Small intestine (tissue), 7 donors: ENCODE data around the gene C12orf75. TPM values are rescaled to one million over a fixed set of nuclear protein-coding genes. Genes with fewer than 3 reads are reported as not detected.
"Not testable (repeated sequence)": the region's sequence is repeated elsewhere in the genome, so short reads cannot be mapped to it uniquely, and the experiment has no call there.

Experiments
- DNase-seq, 2 donors: peaks; one replicate each; pipeline versions ENCODE4 v3.0.0 to v3.0.0-alpha.2; 2013
- FAIRE-seq: peaks from 2 replicates; lab custom pipeline; 2012; peaks lifted over from hg19 to GRCh38; lab: Jason Lieb, UNC
- H3K27ac ChIP-seq, 3 donors: one replicate each; pipeline ENCODE4 v1.5.1; 2013; ENCODE audit warnings: low read length in 2 of 3, mild to moderate bottlenecking in 2 of 3, control low read depth in 1 of 3, inconsistent platforms in 1 of 3, low read depth in 1 of 3, moderate library complexity in 1 of 3
- H3K27me3 ChIP-seq, 3 donors: one replicate each; pipeline ENCODE4 v1.6.1; 2013; ENCODE audit warnings: low read length in 3 of 3, inconsistent platforms in 1 of 3; ENCODE audit not compliant: control insufficient read depth in 3 of 3, insufficient read depth in 3 of 3
- H3K36me3 ChIP-seq, 3 donors: one replicate each; pipeline ENCODE4 v1.6.1; 2013; ENCODE audit warnings: low read length in 3 of 3, inconsistent platforms in 1 of 3, low read depth in 1 of 3, mild to moderate bottlenecking in 1 of 3, moderate library complexity in 1 of 3; ENCODE audit not compliant: control insufficient read depth in 3 of 3, insufficient read depth in 2 of 3
- H3K4me1 ChIP-seq, 3 donors: one replicate each; pipeline ENCODE4 v1.6.1; 2013; ENCODE audit warnings: low read length in 2 of 3, inconsistent platforms in 1 of 3, low read depth in 1 of 3, mild to moderate bottlenecking in 1 of 3, moderate library complexity in 1 of 3; ENCODE audit not compliant: control insufficient read depth in 3 of 3, insufficient read depth in 2 of 3
- H3K4me3 ChIP-seq, 3 donors: one replicate each; pipeline ENCODE4 v1.5.1; 2013; ENCODE audit warnings: low read length in 3 of 3, control low read depth in 1 of 3, inconsistent platforms in 1 of 3, low read depth in 1 of 3, mild to moderate bottlenecking in 1 of 3, moderate library complexity in 1 of 3
- H3K9me3 ChIP-seq, 2 donors: one replicate each; pipeline ENCODE4 v1.6.1; 2013; ENCODE audit warnings: low read depth in 1 of 2, low read length in 1 of 2; ENCODE audit not compliant: control insufficient read depth in 2 of 2, insufficient read depth in 1 of 2
- WGBS, 3 donors: extraction: QIAGEN DNeasy Blood & Tissue Kit; methylation state at CpG; one replicate each; pipeline ENCODE4 v1.1.7; 2013; 5-methylcytosine and 5-hydroxymethylcytosine counted together
- polyA plus RNA-seq, 4 donors: library from polyadenylated mRNA; stranded (reverse) in 3 of 4; unstranded in 1 of 4; fragments of 200-250 nt in 3 of 4; fragments of 120-200 nt in 1 of 4; gene quantifications; one replicate each; pipeline versions ENCODE4 v1.2.1 to v1.2.3, GENCODE V29; 2013
- donor health status: healthy with polysubstance abuse.
- donor health status: control.
- donor health status: control.
- donor health status: Bipolar disorder and iron deficiency.
- donor health status: healthy.

C12orf75 gene
- polyA plus RNA-seq, 4 donors: 14.2 to 44.7 (median 36.0) TPM

DNA sequence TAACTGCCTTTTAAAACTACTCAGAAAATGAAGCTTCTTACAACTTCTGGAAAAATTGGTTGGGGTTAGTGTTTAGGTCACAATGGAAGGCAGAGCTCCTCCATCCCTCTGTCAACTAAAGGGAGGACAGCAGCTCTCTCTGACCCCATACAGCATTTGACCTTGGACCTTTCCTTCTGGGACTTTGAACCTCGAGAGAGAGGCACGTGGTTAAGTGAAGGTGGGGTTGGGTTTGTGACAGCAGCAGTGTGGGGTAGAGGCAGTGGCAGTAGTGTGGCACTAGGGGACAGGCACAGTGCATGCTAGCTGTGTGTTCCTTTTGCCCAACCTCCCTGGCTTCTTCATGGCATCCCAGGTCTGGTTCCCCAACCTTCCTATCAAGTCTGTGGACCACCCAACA, 9.4 kb upstream of the C12orf75 start:
- peak; percentile 37 to 38 for DNase-seq
- 3 to 25% (median 16%) methylated on average over 2 of the region's 2 CpGs for WGBS, 3 donors
- H3K36me3 ChIP-seq: no peaks in the 10 kb centered on the region
- no peak for FAIRE-seq
- H3K4me1 ChIP-seq: peaks cover 0 to 62% (median 3%) of the 10 kb centered on the region in 3 donors
- no peaks in the 10 kb centered on the region for H3K9me3 ChIP-seq
- peak overlapping the region in 1 of 3 donors; percentile 51 for H3K27ac ChIP-seq
- no peak overlapping the region for H3K4me3 ChIP-seq
- no peaks in the 10 kb centered on the region for H3K27me3 ChIP-seq

DNA sequence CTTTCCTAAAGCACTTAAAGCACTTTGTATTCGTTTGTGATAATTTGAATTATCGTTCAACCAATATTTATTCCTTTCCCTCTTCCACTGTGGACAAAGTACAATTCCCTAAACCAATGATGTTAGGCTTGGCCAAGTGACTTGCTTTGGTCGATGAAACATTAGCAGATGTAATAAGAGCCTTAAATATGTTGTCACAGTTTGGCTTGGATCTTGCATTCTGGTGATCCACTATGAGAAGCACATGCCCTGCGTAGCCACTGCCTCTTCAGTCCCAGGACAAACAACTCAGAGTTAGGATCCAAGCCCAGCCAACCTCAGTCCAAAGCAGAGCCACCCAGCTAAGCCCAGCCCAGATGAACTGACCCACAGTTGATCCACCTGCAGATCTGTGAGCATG, 8.4 kb upstream of the C12orf75 start:
- 20 to 53% (median 48%) methylated on average over 4 of the region's 4 CpGs for WGBS, 3 donors
- H3K9me3 ChIP-seq: no peaks in the 10 kb centered on the region
- H3K4me3 ChIP-seq: no peak overlapping the region
- peak overlapping the region in 1 of 3 donors; percentile 51 for H3K27ac ChIP-seq
- no peaks in the 10 kb centered on the region for H3K27me3 ChIP-seq
- DNase-seq (peak; percentile 36 to 59), FAIRE-seq (no peak)
- no peaks in the 10 kb centered on the region for H3K36me3 ChIP-seq
- H3K4me1 ChIP-seq: peaks cover 0 to 54% (median 3%) of the 10 kb centered on the region in 3 donors

DNA sequence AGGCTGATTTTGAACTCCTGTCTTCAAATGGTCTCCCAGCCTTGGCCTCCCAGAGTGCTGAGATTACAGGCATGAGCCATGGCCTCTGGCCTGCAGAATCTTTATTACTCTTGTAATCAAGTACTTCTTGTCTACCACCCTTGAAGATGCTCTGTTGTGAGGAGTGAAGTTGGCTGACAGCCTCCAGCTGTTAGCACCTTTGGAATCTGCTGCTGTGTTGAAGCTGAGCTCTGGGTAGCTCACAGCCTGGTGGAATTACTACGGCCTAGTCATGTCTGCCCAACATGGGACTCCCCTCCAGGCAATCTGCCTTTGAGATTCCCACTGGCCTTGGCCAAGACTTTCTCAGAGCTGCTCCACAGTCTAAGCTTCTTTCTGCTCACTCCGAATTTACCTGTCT, 5.8 kb upstream of the C12orf75 start:
- DNase-seq (no peak), FAIRE-seq (no peak)
- Histone ChIP-seq H3K4me3 (no peak overlapping the region), H3K36me3 (no peaks in the 10 kb centered on the region), H3K27ac (no peak overlapping the region), H3K9me3 (no peaks in the 10 kb centered on the region), H3K27me3 (no peaks in the 10 kb centered on the region), H3K4me1 (peaks cover 0 to 30% (median 2%) of the 10 kb centered on the region in 3 donors)
- WGBS, 3 donors: 90 to 93% (median 91%) methylated on average over 2 of the region's 2 CpGs

GRCh38 chr12:105325117-105325516, 5.4 kb upstream of the C12orf75 start:
- 89 to 95% (median 94%) methylated on average over 2 of the region's 2 CpGs for WGBS, 3 donors
- Histone ChIP-seq H3K9me3 (no peaks in the 10 kb centered on the region), H3K27me3 (no peaks in the 10 kb centered on the region), H3K27ac (no peak overlapping the region), H3K4me1 (peaks cover 0 to 29% (median 2%) of the 10 kb centered on the region in 3 donors), H3K4me3 (no peak overlapping the region), H3K36me3 (no peaks in the 10 kb centered on the region)
- FAIRE-seq: no peak
- DNase-seq: no peak

- H3K27ac ChIP-seq: no peak overlapping the region
These were observed 587 bp upstream of the C12orf75 start for GRCh38 chr12:105329926-105330282.

GRCh38 chr12:105330931-105331804, 677 bp downstream of the C12orf75 start:
- Histone ChIP-seq H3K4me3 (peak overlapping the region; percentile 56 to 97 (median 89)), H3K27me3 (no peaks in the 10 kb centered on the region)
- no peak for FAIRE-seq

More at GRCh38 chr12:105329926-105330282, 587 bp upstream of the C12orf75 start:
- Histone ChIP-seq H3K27me3 (no peaks in the 10 kb centered on the region), H3K4me3 (peak overlapping the region in 2 of 3 donors; percentile 56 to 97), H3K9me3 (no peaks in the 10 kb centered on the region), H3K4me1 (peaks cover 0 to 5% (median 3%) of the 10 kb centered on the region in 3 donors), H3K36me3 (no peaks in the 10 kb centered on the region)
- FAIRE-seq (no peak), DNase-seq (no peak)
- 1 to 3% (median 2%) methylated on average over 9 of the region's 9 CpGs for WGBS, 3 donors

DNA sequence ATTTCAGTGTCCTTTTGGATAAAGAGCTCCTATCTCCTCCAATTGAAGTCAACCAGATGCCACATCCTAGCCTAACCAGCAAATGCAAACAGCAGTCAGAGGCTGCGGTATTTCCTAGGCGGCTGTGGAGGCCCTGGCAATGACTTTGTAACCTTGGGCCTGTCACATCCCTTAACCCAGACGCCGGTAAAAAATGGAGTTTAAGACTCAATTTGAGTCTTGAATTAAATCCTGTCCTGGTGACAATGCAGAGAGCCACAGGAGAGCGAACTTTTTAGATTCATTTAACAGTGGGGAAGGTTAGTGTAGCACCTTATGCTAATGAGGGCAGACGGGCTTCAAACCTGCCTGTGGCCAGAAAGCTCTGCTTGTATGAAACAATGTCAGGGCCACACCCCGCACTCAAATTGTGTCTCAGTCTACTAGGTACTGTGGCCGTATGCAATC, 1.3 kb downstream of the C12orf75 start:
- DNase-seq (peak; percentile 24 to 42), FAIRE-seq (no peak)
- 53 to 65% (median 61%) methylated on average over 8 of the region's 8 CpGs for WGBS, 3 donors
- Histone ChIP-seq H3K9me3 (no peaks in the 10 kb centered on the region), H3K4me1 (peaks cover 0 to 5% (median 3%) of the 10 kb centered on the region in 3 donors), H3K4me3 (peak overlapping the region in 2 of 3 donors; percentile 38 to 56), H3K27ac (peak overlapping the region in 1 of 3 donors; percentile 29), H3K27me3 (no peaks in the 10 kb centered on the region), H3K36me3 (no peaks in the 10 kb centered on the region)

More at GRCh38 chr12:105330931-105331804, 677 bp downstream of the C12orf75 start:
- DNase-seq: peak; percentile 16 to 65
- H3K4me1 ChIP-seq: peaks cover 0 to 5% (median 3%) of the 10 kb centered on the region in 3 donors
- H3K36me3 ChIP-seq: no peaks in the 10 kb centered on the region
- 2 to 4% (median 4%) methylated on average over 39 to 46 of the region's 46 CpGs for WGBS, 3 donors
- H3K27ac ChIP-seq: peak overlapping the region in 1 of 3 donors; percentile 29
- no peaks in the 10 kb centered on the region for H3K9me3 ChIP-seq

DNA sequence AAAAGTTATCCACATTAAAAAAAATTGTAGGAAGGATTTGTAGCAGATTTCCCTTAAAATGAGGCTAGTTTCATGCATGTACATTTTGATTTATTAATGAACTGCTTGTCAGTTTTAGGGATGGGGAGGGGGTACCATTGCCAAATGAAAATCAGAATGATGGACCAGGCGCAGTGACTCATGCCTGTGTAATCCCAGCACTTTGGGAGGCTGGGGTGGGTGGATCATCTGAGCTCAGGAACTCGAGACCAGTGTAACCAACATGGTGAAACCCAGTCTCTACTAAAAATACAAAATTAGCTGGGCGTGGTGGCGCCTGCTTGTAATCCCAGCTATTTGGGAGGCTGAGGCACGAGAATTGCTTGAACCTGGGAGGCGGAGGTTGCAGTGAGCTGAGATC, 1.8 kb downstream of the C12orf75 start:
- H3K27ac ChIP-seq, DNase-seq, FAIRE-seq, H3K4me1 ChIP-seq, H3K27me3 ChIP-seq, H3K4me3 ChIP-seq, H3K9me3 ChIP-seq, H3K36me3 ChIP-seq: not testable (repeated sequence)
- WGBS, 3 donors: 93 to 94% (median 93%) methylated on average over 6 of the region's 6 CpGs
